HCT116 (cell line): ENCODE results near the gene MRPS5. TPM values are rescaled to one million over a fixed set of nuclear protein-coding genes. Genes with fewer than 3 reads are reported as not detected.

Experiments used
- ATAC-seq: fragments of 200-7000 bp; cut with Tn5 transposase; 2 replicates; pipeline ENCODE4 v1.9.1; 2020; ENCODE audit warnings: mild to moderate bottlenecking, moderate library complexity
- BruUV-seq: library from RNA; stranded (reverse); fragments of 400-500 nt; replicated peaks from 2 replicates; lab custom pipeline; 2021; lab: Mats Ljungman, UMichigan
- CTCF ChIA-PET: fragments of 300-600 bp; sonication (Branson Sonifier 250); formaldehyde crosslinking; loops from one replicate; lab custom pipeline; 2021; ENCODE audit warnings: antibody characterized with exemption; lab: Charles Lee
- POLR2A ChIA-PET: fragments of 300-600, 350-600 bp; sonication (Branson Sonifier 250); formaldehyde crosslinking; loops from one replicate; lab custom pipeline; 2021; ENCODE audit warnings: antibody characterized with exemption; lab: Charles Lee
- RAD21 ChIA-PET, 2 experiments: fragments of 300-600 bp; sonication (Branson Sonifier 250); formaldehyde crosslinking; loops; one replicate each; lab custom pipeline; 2023; ENCODE audit warnings: low total read pairs in 2 of 2; ENCODE audit not compliant: uncharacterized antibody in 2 of 2, unreplicated experiment in 2 of 2, low non-redundant PET in 1 of 2; lab: Charles Lee
- DNase-seq: peaks from one replicate; pipeline ENCODE4 v3.0.0-alpha.2; 2010; ENCODE audit warnings: low read depth, low spot score
- H2AFZ ChIP-seq: fragments of 200-600 bp; shearing (Covaris generic), sonication (generic); 2 replicates; pipeline ENCODE4 v1.6.1; 2017; ENCODE audit warnings: low read depth, mixed run types, mixed read lengths, antibody characterized with exemption, low read length; ENCODE audit not compliant: poor library complexity, severe bottlenecking
- H3K27ac ChIP-seq: 2 replicates; pipeline ENCODE4 v1.5.1; 2012; ENCODE audit warnings: low read depth, low read length
- H3K27me3 ChIP-seq: fragments of 200-600 bp; sonication (generic); 2 replicates; pipeline ENCODE4 v1.6.1; 2016; ENCODE audit warnings: mixed run types, low read length, mixed read lengths; ENCODE audit not compliant: insufficient read depth
- H3K36me3 ChIP-seq, 2 experiments: fragments of 200-500 bp in 1 of 2; fragments of 200-600 bp in 1 of 2; sonication (Bioruptor generic) in 1 of 2; sonication (generic) in 1 of 2; 2 replicates each; pipeline versions ENCODE4 v1.5.1 to v1.6.1; 2014 to 2016; ENCODE audit warnings: low read length in 2 of 2, inconsistent platforms in 1 of 2, mixed read lengths in 1 of 2, mixed run types in 1 of 2; ENCODE audit not compliant: insufficient read depth in 2 of 2, control insufficient read depth in 1 of 2
- H3K4me1 ChIP-seq, 2 experiments: fragments of 200-600 bp in 1 of 2; sonication (generic) in 1 of 2; 2 replicates each; pipeline versions ENCODE4 v1.5.1 to v1.6.1; 2012 to 2017; ENCODE audit warnings: low read length in 2 of 2, inconsistent platforms in 1 of 2, mild to moderate bottlenecking in 1 of 2, mixed read lengths in 1 of 2, mixed run types in 1 of 2, moderate library complexity in 1 of 2; ENCODE audit not compliant: insufficient read depth in 2 of 2, control insufficient read depth in 1 of 2
- H3K4me2 ChIP-seq: fragments of 200-600 bp; sonication (generic); 2 replicates; pipeline ENCODE4 v1.6.1; 2017; ENCODE audit warnings: mixed run types, low read length, mixed read lengths
- H3K4me3 ChIP-seq, 2 experiments: fragments of 200-600 bp in 1 of 2; sonication (generic) in 1 of 2; replicated peaks in 1 of 2; 2 replicates each; pipeline ENCODE4 v1.5.1; 2011 to 2016; ENCODE audit warnings: low read length in 2 of 2, control low read depth in 1 of 2, low read depth in 1 of 2, mild to moderate bottlenecking in 1 of 2, mixed read lengths in 1 of 2, mixed run types in 1 of 2
- H3K79me2 ChIP-seq: fragments of 200-600 bp; sonication (generic); 2 replicates; pipeline ENCODE4 v1.6.1; 2017; ENCODE audit warnings: mild to moderate bottlenecking, mixed run types, low read length, moderate library complexity, mixed read lengths; ENCODE audit not compliant: insufficient read depth
- H3K9ac ChIP-seq: fragments of 200-600 bp; sonication (generic); 2 replicates; pipeline ENCODE4 v1.6.1; 2016; ENCODE audit warnings: low read length, mixed read lengths
- H3K9me2 ChIP-seq: fragments of 200-600 bp; sonication (generic), shearing (Covaris generic); 2 replicates; pipeline ENCODE4 v1.6.1; 2017; ENCODE audit warnings: mixed run types, mild to moderate bottlenecking, moderate library complexity; ENCODE audit not compliant: insufficient read depth
- H3K9me3 ChIP-seq, 2 experiments: fragments of 200-500 bp in 1 of 2; fragments of 200-600 bp in 1 of 2; sonication (Bioruptor generic) in 1 of 2; sonication (generic) in 1 of 2; 2 replicates each; pipeline ENCODE4 v1.6.1; 2014 to 2017; ENCODE audit warnings: low read length in 2 of 2, mixed read lengths in 2 of 2, inconsistent platforms in 1 of 2, low read depth in 1 of 2, mild to moderate bottlenecking in 1 of 2, mixed run types in 1 of 2, moderate library complexity in 1 of 2; ENCODE audit not compliant: control insufficient read depth in 1 of 2, insufficient read depth in 1 of 2
- H4K20me1 ChIP-seq: fragments of 200-600 bp; sonication (generic), shearing (Covaris generic); 2 replicates; pipeline ENCODE4 v1.6.1; 2017; ENCODE audit warnings: mixed run types, mild to moderate bottlenecking, moderate library complexity; ENCODE audit not compliant: insufficient read depth
- CTCF ChIP-seq, 3 experiments: fragments of 200-600 bp in 1 of 3; sonication (generic) in 1 of 3; IDR thresholded peaks in 2 of 3; conservative IDR thresholded peaks in 1 of 3; 2 replicates each; pipeline ENCODE4 v1.5.1; 2012 to 2017; ENCODE audit warnings: low read depth in 2 of 3, low read length in 2 of 3, antibody characterized with exemption in 1 of 3, borderline replicate concordance in 1 of 3, control low read depth in 1 of 3, mild to moderate bottlenecking in 1 of 3, mixed read lengths in 1 of 3, mixed run types in 1 of 3, moderate library complexity in 1 of 3; ENCODE audit not compliant: insufficient read depth in 1 of 3
- EGR1 ChIP-seq: IDR thresholded peaks from 2 replicates; pipeline ENCODE4 v1.6.1; 2012; ENCODE audit warnings: low read depth
- EZH2 ChIP-seq: fragments of 200-600 bp; sonication (generic); IDR thresholded peaks from 2 replicates; pipeline ENCODE4 v1.6.1; 2017; ENCODE audit warnings: antibody characterized with exemption, mixed run types
- RAD21 ChIP-seq: IDR thresholded peaks from 2 replicates; pipeline ENCODE4 v1.6.1; 2012; ENCODE audit warnings: low read depth, mild to moderate bottlenecking
- ZNF274 ChIP-seq: fragments of 200-500 bp; sonication (Bioruptor generic); IDR thresholded peaks from 2 replicates; pipeline ENCODE4 v1.6.1; 2014; ENCODE audit warnings: mild to moderate bottlenecking, low read depth, low read length, inconsistent platforms
- intact Hi-C: fragments of 100-400 bp; cut with micrococcal nuclease; formaldehyde crosslinking; loops from 2 replicates; pipeline ENCODE4 v1.10.0; 2022
- total RNA-seq: library from RNA; stranded (reverse); gene quantifications from one replicate; pipeline ENCODE4 v1.2.1, GENCODE V29; 2021; ENCODE audit not compliant: unreplicated experiment

MRPS5 gene
- total RNA-seq, 1 experiment from 2014 or later = 70.6 TPM

GRCh38 chr2:95042472-95043271, 78.9 kb downstream of the MRPS5 start:
- no peaks in the 10 kb centered on the region for H4K20me1 ChIP-seq
- H3K4me1 ChIP-seq = no peaks in the 10 kb centered on the region
- no peak for TF ChIP-seq EZH2
- no peak for TF ChIP-seq ZNF274
- TF ChIP-seq RAD21 = 0 out of 2 replicates have a peak, but pooled peaks have one; percentile 18
- peak; percentile 10 to 28 (median 21); a peak in 1 of 6 replicates for TF ChIP-seq CTCF (IDR thresholded peaks at IDR 0.05 in 2 of 3, conservative IDR thresholded peaks at IDR 0.05 in 1 of 3; ENCODE audit: borderline replicate concordance in 1 of 3, insufficient read depth in 1 of 3, low read depth in 2 of 3, low read length in 2 of 3)
- no peak for TF ChIP-seq EGR1
- no peaks in the 10 kb centered on the region for H3K36me3 ChIP-seq
- intact Hi-C loops = no loop called here
- no peak overlapping the region for H3K9ac ChIP-seq
- ATAC-seq = no peak
- no TSS peak for BruUV-seq
- no peak overlapping the region for H3K27ac ChIP-seq
- H2AFZ ChIP-seq = no peak overlapping the region
- ChIA-PET CTCF (interaction anchor here (1.0 kb wide), 1 partner anchor 37 kb away, joined by 3 read pairs; no protein-coding TSS in a partner anchor), POLR2A (no interaction called here), RAD21 (no interaction called here)
- no peak overlapping the region for H3K4me3 ChIP-seq
- DNase-seq = no peak
- no peaks in the 10 kb centered on the region for H3K79me2 ChIP-seq
- H3K4me2 ChIP-seq = no peak overlapping the region
- 0 out of 2 replicates have a peak, but pooled peaks cover 4% of the 10 kb centered on the region for H3K27me3 ChIP-seq
- no peaks in the 10 kb centered on the region for H3K9me2 ChIP-seq
- H3K9me3 ChIP-seq = no peaks in the 10 kb centered on the region
